IPS DF 6.9 (cell line): ENCODE results near the gene FGF3.
A peak's percentile ranks its signal among the peaks of the same experiment; 100 is the strongest.
"Not testable (repeated sequence)": the region's sequence is repeated elsewhere in the genome, so short reads cannot be mapped to it uniquely, and the experiment has no call there.

Experiments used
- DNase-seq: peaks from one replicate; pipeline ENCODE4 v3.0.0-alpha.2; 2013; ENCODE audit warnings: low read depth, low spot score
- H3K27ac ChIP-seq: one replicate; pipeline ENCODE4 v1.5.1; 2013; ENCODE audit warnings: low read length, control low read depth
- H3K27me3 ChIP-seq: 2 replicates; pipeline ENCODE4 v1.6.1; 2013; ENCODE audit warnings: mild to moderate bottlenecking, low read length; ENCODE audit not compliant: control insufficient read depth, insufficient read depth
- H3K36me3 ChIP-seq: 2 replicates; pipeline ENCODE4 v1.6.1; 2013; ENCODE audit warnings: low read length; ENCODE audit not compliant: control insufficient read depth, insufficient read depth
- H3K4me1 ChIP-seq: 2 replicates; pipeline ENCODE4 v1.6.1; 2013; ENCODE audit warnings: low read length; ENCODE audit not compliant: control insufficient read depth, insufficient read depth
- H3K4me3 ChIP-seq: 2 replicates; pipeline ENCODE4 v1.5.1; 2013; ENCODE audit warnings: mild to moderate bottlenecking, low read length
- H3K9me3 ChIP-seq: 2 replicates; pipeline ENCODE4 v1.6.1; 2013; ENCODE audit warnings: low read length, inconsistent platforms; ENCODE audit not compliant: control insufficient read depth, insufficient read depth
- WGBS: extraction: QIAGEN DNeasy Blood & Tissue Kit; methylation state at CpG from one replicate; pipeline ENCODE4 v1.1.7; 2013; ENCODE audit warnings: mixed read lengths, missing lambda C conversion rate; ENCODE audit not compliant: insufficient read length, insufficient coverage; 5-methylcytosine and 5-hydroxymethylcytosine counted together

Gene FGF3

DNA sequence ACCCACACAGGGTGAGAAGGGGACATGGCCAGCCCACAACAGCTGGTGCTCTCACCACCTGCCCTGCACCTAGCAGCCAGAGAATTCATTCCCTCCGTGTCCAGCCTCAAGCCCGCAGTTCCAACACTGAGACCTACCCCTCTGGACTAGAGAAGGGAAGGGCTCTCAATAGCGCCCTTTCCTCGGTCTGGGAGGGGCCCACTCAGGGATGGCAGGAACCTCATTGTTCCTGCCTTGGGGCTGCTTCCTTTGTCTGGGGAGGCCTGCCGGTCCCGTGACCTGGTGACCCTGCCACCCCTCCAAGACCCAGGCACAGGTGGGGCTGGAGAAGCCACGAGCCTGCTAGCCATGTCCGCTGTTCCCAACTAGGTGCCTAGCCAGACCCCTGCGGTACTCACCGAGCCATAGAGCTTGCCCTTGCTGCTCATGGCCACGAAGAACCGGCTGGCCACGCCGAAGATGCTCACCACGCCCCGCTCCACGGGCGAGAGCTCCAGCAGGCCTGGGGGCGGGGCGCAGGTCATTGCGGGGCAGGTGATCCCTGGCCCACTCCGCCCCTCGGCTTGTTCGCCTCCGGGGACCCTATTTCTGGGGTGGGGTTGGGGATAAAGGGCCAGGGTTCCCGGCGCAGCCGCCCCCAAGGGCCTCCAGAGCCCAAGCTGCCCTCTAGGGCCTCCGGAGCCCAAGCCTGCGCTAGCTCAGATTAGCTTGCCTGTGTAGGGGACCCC is 45.4 kb downstream of the FGF3 start:
- DNase-seq = no peak
- H3K27me3 ChIP-seq = peaks cover 15% of the 10 kb centered on the region; the same call in 1 of the 2 replicates
- no peaks in the 10 kb centered on the region; the same call in 1 of the 2 replicates for H3K36me3 ChIP-seq
- H3K27ac ChIP-seq = no peak overlapping the region
- H3K9me3 ChIP-seq = no peaks in the 10 kb centered on the region
- H3K4me3 ChIP-seq = peak overlapping the region; percentile 40; the same call in 1 of the 2 replicates
- peaks cover 13% of the 10 kb centered on the region for H3K4me1 ChIP-seq
- no CpG with 5 or more reads among the region's 30 CpGs for WGBS

DNA sequence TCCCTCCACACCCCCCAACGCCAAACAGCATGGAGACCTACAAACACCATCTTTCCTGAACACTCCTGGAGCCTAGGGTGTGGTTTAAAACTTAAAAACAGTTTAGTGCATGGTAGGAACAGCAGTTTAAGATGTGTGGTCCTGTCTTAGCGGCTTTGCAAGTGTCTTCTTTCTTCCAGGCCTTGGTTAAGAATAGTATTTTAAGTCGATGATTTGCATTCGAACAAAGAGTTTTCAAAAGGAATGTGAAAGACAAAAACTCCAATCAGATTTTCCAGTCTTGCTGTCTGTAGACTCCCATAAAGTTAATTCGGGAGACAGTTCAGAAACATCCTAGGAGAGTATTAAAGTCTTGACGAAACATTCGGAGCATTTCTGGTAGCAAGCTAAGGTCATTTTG is 47.8 kb downstream of the FGF3 start:
- no CpG with 5 or more reads among the region's 7 CpGs for WGBS

GRCh38 chr11:69770540-69770939 is 48.7 kb downstream of the FGF3 start:
- Histone ChIP-seq H3K36me3 (no peaks in the 10 kb centered on the region; the same call in 1 of the 2 replicates), H3K27ac (no peak overlapping the region), H3K27me3 (peaks cover 12% of the 10 kb centered on the region; the same call in 1 of the 2 replicates), H3K4me1 (peaks cover 10% of the 10 kb centered on the region), H3K4me3 (no peak overlapping the region), H3K9me3 (no peaks in the 10 kb centered on the region)
- no CpG with 5 or more reads among the region's 5 CpGs for WGBS
- no peak for DNase-seq

More for the DNA sequence above, 47.8 kb downstream of the FGF3 start:
- Histone ChIP-seq H3K27me3 (peaks cover 15% of the 10 kb centered on the region; the same call in 1 of the 2 replicates), H3K4me3 (no peak overlapping the region), H3K36me3 (no peaks in the 10 kb centered on the region; the same call in 1 of the 2 replicates), H3K27ac (no peak overlapping the region), H3K9me3 (no peaks in the 10 kb centered on the region), H3K4me1 (peaks cover 13% of the 10 kb centered on the region)
- no peak for DNase-seq

GRCh38 chr11:69765498-69765995 is 53.7 kb downstream of the FGF3 start:
- DNase-seq = no peak
- no peaks in the 10 kb centered on the region for H3K36me3 ChIP-seq
- H3K9me3 ChIP-seq = no peaks in the 10 kb centered on the region
- no peak overlapping the region for H3K27ac ChIP-seq
- H3K4me3 ChIP-seq = no peak overlapping the region
- H3K4me1 ChIP-seq = 0 out of 2 replicates have a peak, but pooled peaks cover under 1% of the 10 kb centered on the region
- WGBS = no CpG with 5 or more reads among the region's 10 CpGs
- H3K27me3 ChIP-seq = no peaks in the 10 kb centered on the region

DNA sequence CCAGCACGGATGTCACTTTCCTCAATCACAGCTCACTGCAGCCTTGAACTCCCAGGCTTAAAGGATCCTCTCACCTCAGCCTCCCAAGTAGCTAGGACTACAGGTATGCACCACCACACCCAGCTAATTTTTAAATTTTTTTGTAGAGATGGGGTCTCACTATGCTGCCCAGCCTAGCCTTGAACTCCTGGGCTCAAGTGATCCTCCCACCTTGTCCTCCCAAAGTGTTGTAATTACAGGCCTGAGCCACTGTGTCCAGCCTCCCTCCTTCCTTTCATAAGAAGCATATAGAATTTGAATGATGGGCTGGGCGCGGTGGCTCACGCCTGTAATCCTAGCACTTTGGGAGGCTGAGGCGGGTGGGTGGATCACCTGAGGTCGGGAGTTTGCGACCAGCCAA is 54.3 kb downstream of the FGF3 start:
- not testable (repeated sequence) for H3K27me3 ChIP-seq, H3K36me3 ChIP-seq, DNase-seq, H3K4me3 ChIP-seq, H3K9me3 ChIP-seq, H3K4me1 ChIP-seq, H3K27ac ChIP-seq
- no CpG with 5 or more reads among the region's 7 CpGs for WGBS

DNA sequence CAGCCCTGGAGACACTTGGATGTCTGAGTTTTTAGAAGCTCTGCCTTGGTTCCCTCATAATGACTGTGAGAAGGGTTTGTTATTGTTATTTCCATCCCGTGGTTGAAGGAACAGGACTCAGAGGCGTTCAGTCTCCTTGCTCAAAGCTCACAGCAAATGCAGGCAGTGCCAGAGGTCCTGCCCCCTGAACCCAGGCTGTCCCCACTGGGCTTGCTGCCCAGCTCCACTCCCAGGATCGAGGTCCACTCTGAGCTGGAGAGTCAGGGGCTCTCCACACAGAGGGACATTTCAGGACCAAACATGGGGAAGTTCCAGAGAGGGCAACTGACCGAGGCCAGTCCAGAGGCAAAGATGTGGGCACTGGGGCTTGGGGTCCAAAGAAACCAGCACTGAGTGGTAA is 58.9 kb downstream of the FGF3 start:
- H3K4me1 ChIP-seq = no peaks in the 10 kb centered on the region
- no CpG with 5 or more reads among the region's 4 CpGs for WGBS

More for the DNA sequence above, 58.9 kb downstream of the FGF3 start:
- DNase-seq = no peak
- no peak overlapping the region for H3K27ac ChIP-seq
- H3K36me3 ChIP-seq = no peaks in the 10 kb centered on the region
- no peaks in the 10 kb centered on the region for H3K27me3 ChIP-seq
- H3K9me3 ChIP-seq = no peaks in the 10 kb centered on the region
- H3K4me3 ChIP-seq = no peak overlapping the region
